Tibial nerve (tissue), 4 donors: ENCODE data around the gene MARK4.

ENCODE experiments used
- EP300 ChIP-seq, 2 donors: sonication (generic); formaldehyde crosslinking; IDR thresholded peaks; one replicate each; pipeline ENCODE4 v1.6.1; 2017; ENCODE audit warnings: antibody characterized with exemption in 2 of 2, mild to moderate bottlenecking in 1 of 2
- POLR2A ChIP-seq, 2 donors: fragments of 450-650 bp; IDR thresholded peaks; one replicate each; pipeline ENCODE4 v1.6.1; 2017; ENCODE audit warnings: antibody characterized with exemption in 2 of 2, mild to moderate bottlenecking in 2 of 2, moderate library complexity in 2 of 2
- TF ChIP-seq, protein P1 (sequence below), 5 experiments: fragments of 200-600 bp in 3 of 5; fragments of 450-650 bp in 2 of 5; sonication (generic) in 3 of 5; IDR thresholded peaks; one replicate each; pipeline ENCODE4 v1.5.1; 2016 to 2019; ENCODE audit warnings: antibody characterized with exemption in 5 of 5, mild to moderate bottlenecking in 3 of 5, moderate library complexity in 2 of 5

DNA sequence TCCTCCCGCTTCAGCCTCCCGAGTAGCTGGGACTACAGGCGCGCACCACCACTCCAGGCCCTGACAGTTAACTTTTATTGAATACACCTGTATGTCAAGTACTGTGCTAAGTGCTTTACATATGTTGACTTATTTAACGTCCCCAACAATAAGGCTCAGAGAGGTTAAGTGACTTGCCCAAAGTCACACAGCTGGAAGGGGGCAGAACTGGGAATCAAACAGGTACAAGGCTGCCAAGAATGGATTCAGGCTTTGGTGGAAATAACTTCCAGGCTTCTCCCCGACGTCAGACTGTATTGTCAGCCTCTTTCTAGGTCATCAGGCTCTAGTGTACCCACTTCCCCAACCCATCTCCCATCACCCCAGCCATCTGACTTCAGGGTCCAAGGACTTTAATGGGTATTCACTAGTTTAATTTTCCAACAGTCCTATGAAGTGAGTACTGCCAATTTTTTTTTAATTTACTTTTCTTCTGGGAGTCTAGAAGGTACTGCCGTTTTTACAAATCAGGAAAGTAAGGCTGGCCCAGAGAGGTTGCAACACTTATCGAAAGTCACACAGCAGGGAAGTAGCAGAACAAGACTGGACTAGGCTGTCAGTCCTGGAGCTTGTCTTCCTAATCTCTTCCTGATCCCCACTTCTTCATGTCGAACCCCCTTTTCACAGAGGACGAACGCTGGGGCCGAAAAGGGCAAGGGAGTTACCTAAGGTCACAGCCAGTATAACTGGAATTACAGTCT is 76.5 kb downstream of the MARK4 start:
- TF ChIP-seq, protein P1, sequence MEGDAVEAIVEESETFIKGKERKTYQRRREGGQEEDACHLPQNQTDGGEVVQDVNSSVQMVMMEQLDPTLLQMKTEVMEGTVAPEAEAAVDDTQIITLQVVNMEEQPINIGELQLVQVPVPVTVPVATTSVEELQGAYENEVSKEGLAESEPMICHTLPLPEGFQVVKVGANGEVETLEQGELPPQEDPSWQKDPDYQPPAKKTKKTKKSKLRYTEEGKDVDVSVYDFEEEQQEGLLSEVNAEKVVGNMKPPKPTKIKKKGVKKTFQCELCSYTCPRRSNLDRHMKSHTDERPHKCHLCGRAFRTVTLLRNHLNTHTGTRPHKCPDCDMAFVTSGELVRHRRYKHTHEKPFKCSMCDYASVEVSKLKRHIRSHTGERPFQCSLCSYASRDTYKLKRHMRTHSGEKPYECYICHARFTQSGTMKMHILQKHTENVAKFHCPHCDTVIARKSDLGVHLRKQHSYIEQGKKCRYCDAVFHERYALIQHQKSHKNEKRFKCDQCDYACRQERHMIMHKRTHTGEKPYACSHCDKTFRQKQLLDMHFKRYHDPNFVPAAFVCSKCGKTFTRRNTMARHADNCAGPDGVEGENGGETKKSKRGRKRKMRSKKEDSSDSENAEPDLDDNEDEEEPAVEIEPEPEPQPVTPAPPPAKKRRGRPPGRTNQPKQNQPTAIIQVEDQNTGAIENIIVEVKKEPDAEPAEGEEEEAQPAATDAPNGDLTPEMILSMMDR (IDR thresholded peaks at IDR 0.05), result no peak
- TF ChIP-seq EP300 (IDR thresholded peaks at IDR 0.05), result no peak
- TF ChIP-seq POLR2A (IDR thresholded peaks at IDR 0.05), result no peak
